ENCODE results near the gene CHN1.

- no peak for TF ChIP-seq POLR2A (IDR thresholded peaks at IDR 0.05)
- no peak for TF ChIP-seq CTCF (IDR thresholded peaks at IDR 0.05)
- TF ChIP-seq POLR2AphosphoS5 (IDR thresholded peaks at IDR 0.05): no peak
- no peak for TF ChIP-seq EP300 (IDR thresholded peaks at IDR 0.05)
Measured at GRCh38 chr2:174846218-174846617, 159.0 kb downstream of the CHN1 start.

Measured in sigmoid colon (tissue), 4 donors.